Gastroesophageal sphincter (tissue), 4 donors: ENCODE measurements around the gene S1PR3. TPM values are rescaled to one million over a fixed set of nuclear protein-coding genes. Genes with fewer than 3 reads are reported as not detected.

Source experiments
- ATAC-seq: fragments of 150-250 bp; one replicate; pipeline ENCODE4 v1.9.1; 2016; ENCODE audit warnings: mild to moderate bottlenecking, moderate library complexity
- H3K27ac ChIP-seq, 4 donors: fragments of 200-600 bp; sonication (generic) in 3 of 4; 1 replicate in 3 of 4; 2 replicates in 1 of 4; pipeline ENCODE4 v1.5.1; 2016 to 2019
- H3K27me3 ChIP-seq: fragments of 200-600 bp; sonication (generic); one replicate; pipeline ENCODE4 v1.5.1; 2019
- H3K36me3 ChIP-seq, 2 donors: fragments of 200-600 bp; sonication (generic); one replicate each; pipeline ENCODE4 v1.5.1; 2019; ENCODE audit warnings: control low read depth in 1 of 2
- H3K4me1 ChIP-seq, 3 donors: fragments of 200-600 bp; sonication (generic); 1 replicate in 2 of 3; 2 replicates in 1 of 3; pipeline ENCODE4 v1.5.1; 2016 to 2019; ENCODE audit warnings: control low read depth in 2 of 3
- H3K4me3 ChIP-seq, 2 donors: fragments of 200-600 bp; sonication (generic); one replicate each; pipeline ENCODE4 v1.5.1; 2019; ENCODE audit warnings: mild to moderate bottlenecking in 1 of 2, moderate library complexity in 1 of 2
- H3K9me3 ChIP-seq, 3 donors: fragments of 200-600 bp; sonication (generic); one replicate each; pipeline ENCODE4 v1.5.1; 2017 to 2019; ENCODE audit warnings: control low read depth in 2 of 3
- CTCF ChIP-seq, 4 experiments: fragments of 200-600 bp in 2 of 4; fragments of 450-650 bp in 2 of 4; sonication (generic) in 1 of 4; IDR thresholded peaks; one replicate each; pipeline ENCODE4 v1.5.1; 2017 to 2019; ENCODE audit warnings: antibody characterized with exemption in 4 of 4, mild to moderate bottlenecking in 2 of 4, moderate library complexity in 2 of 4
- EP300 ChIP-seq: sonication (generic); formaldehyde crosslinking; IDR thresholded peaks from one replicate; pipeline ENCODE4 v1.6.1; 2017; ENCODE audit warnings: antibody characterized with exemption, mild to moderate bottlenecking
- POLR2A ChIP-seq, 2 donors: fragments of 450-650 bp; IDR thresholded peaks; one replicate each; pipeline ENCODE4 v1.6.1; 2017; ENCODE audit warnings: antibody characterized with exemption in 2 of 2, mild to moderate bottlenecking in 2 of 2, moderate library complexity in 1 of 2
- POLR2AphosphoS5 ChIP-seq: sonication (generic); formaldehyde crosslinking; IDR thresholded peaks from one replicate; pipeline ENCODE4 v1.6.1; 2017; ENCODE audit warnings: antibody characterized with exemption
- WGBS, 2 donors: methylation state at CpG; one replicate each; pipeline ENCODE4 v1.1.5; 2018; ENCODE audit warnings: low coverage in 1 of 2; 5-methylcytosine and 5-hydroxymethylcytosine counted together
- total RNA-seq, 4 donors: library from RNA; depleted of rRNA; stranded (reverse); fragments of >200 nt; gene quantifications; one replicate each; pipeline ENCODE4 v1.1.0, GENCODE V29; 2016

Gene S1PR3
- total RNA-seq, 4 donors from 2014 or later, result 77.9 to 351 (median 167) TPM

GRCh38 chr9:88949425-88949824 is 41.8 kb upstream of the S1PR3 start:
- ATAC-seq, result peak; percentile 79
- Histone ChIP-seq H3K9me3 (no peaks in the 10 kb centered on the region), H3K27ac (peak overlapping the region; percentile 70 to 85 (median 82)), H3K27me3 (no peaks in the 10 kb centered on the region), H3K36me3 (no peaks in the 10 kb centered on the region), H3K4me3 (no peak overlapping the region), H3K4me1 (peaks cover 9 to 76% (median 21%) of the 10 kb centered on the region in 3 donors)
- 4 to 5% methylated on average over 4 to 8 of the region's 9 CpGs for WGBS, 2 donors
- peak; percentile 88 for TF ChIP-seq POLR2AphosphoS5
- no peak for TF ChIP-seq POLR2A (IDR thresholded peaks at IDR 0.05)

GRCh38 chr9:88949961-88950340 is 41.3 kb upstream of the S1PR3 start:
- TF ChIP-seq POLR2A (IDR thresholded peaks at IDR 0.05) (no peak), EP300 (no peak), POLR2AphosphoS5 (no peak), CTCF (IDR thresholded peaks at IDR 0.05) (no peak)
- H3K4me1 ChIP-seq, result peaks cover 9 to 76% (median 21%) of the 10 kb centered on the region in 3 donors
- peak overlapping the region; percentile 70 to 85 (median 82) for H3K27ac ChIP-seq
- 60% methylated on average over 1 of the region's 1 CpG; no CpG with 5 or more reads in 1 of the 2 donors for WGBS, 2 donors
- ATAC-seq, result peak; percentile 27
- no peak overlapping the region for H3K4me3 ChIP-seq
- no peaks in the 10 kb centered on the region for H3K27me3 ChIP-seq
- H3K36me3 ChIP-seq, result no peaks in the 10 kb centered on the region
- H3K9me3 ChIP-seq, result no peaks in the 10 kb centered on the region

- Histone ChIP-seq H3K27me3 (no peaks in the 10 kb centered on the region), H3K9me3 (no peaks in the 10 kb centered on the region), H3K27ac (peak overlapping the region; percentile 70 to 85 (median 82)), H3K4me1 (peaks cover 9 to 76% (median 21%) of the 10 kb centered on the region in 3 donors), H3K4me3 (no peak overlapping the region), H3K36me3 (no peaks in the 10 kb centered on the region)
- TF ChIP-seq POLR2A (IDR thresholded peaks at IDR 0.05) (no peak), POLR2AphosphoS5 (peak; percentile 49), EP300 (no peak), CTCF (IDR thresholded peaks at IDR 0.05) (no peak)
- peak; percentile 67 for ATAC-seq
- WGBS, 2 donors, result 5 to 28% methylated on average over 8 to 9 of the region's 10 CpGs
Observed at GRCh38 chr9:88950341-88951154, 40.7 kb upstream of the S1PR3 start.

- peak overlapping the region; percentile 70 to 85 (median 82) for H3K27ac ChIP-seq
- ATAC-seq, result no peak
- TF ChIP-seq CTCF (IDR thresholded peaks at IDR 0.05), result no peak
- no peak for TF ChIP-seq POLR2A (IDR thresholded peaks at IDR 0.05)
- no peak for TF ChIP-seq POLR2AphosphoS5
- no peak for TF ChIP-seq EP300
Observed at GRCh38 chr9:88951155-88951542, 40.1 kb upstream of the S1PR3 start.

GRCh38 chr9:88952086-88952615 is 39.1 kb upstream of the S1PR3 start:
- Histone ChIP-seq H3K36me3 (no peaks in the 10 kb centered on the region), H3K27ac (peak overlapping the region in 3 of 4 donors; percentile 66 to 85 (median 84)), H3K9me3 (no peaks in the 10 kb centered on the region), H3K4me1 (peaks cover 9 to 69% (median 21%) of the 10 kb centered on the region in 3 donors), H3K4me3 (no peak overlapping the region), H3K27me3 (no peaks in the 10 kb centered on the region)
- ATAC-seq, result no peak
- TF ChIP-seq POLR2A (IDR thresholded peaks at IDR 0.05) (no peak), POLR2AphosphoS5 (no peak), EP300 (no peak), CTCF (IDR thresholded peaks at IDR 0.05) (no peak)
- WGBS, 2 donors, result 80 to 100% methylated on average over 1 of the region's 2 CpGs

More at GRCh38 chr9:88951155-88951542, 40.1 kb upstream of the S1PR3 start:
- H3K4me1 ChIP-seq, result peaks cover 9 to 76% (median 21%) of the 10 kb centered on the region in 3 donors
- no peaks in the 10 kb centered on the region for H3K27me3 ChIP-seq
- H3K4me3 ChIP-seq, result no peak overlapping the region
- H3K36me3 ChIP-seq, result no peaks in the 10 kb centered on the region
- 71 to 100% methylated on average over 1 of the region's 1 CpG for WGBS, 2 donors
- H3K9me3 ChIP-seq, result no peaks in the 10 kb centered on the region
